GM19023 (cell line): ENCODE results near the gene KIRREL3.

Source experiments
- ATAC-seq: cut with Tn5 transposase; IDR thresholded peaks from one replicate; pipeline ENCODE4 v1.9.1; 2021; ENCODE audit warnings: mild to moderate bottlenecking, moderate library complexity; ENCODE audit not compliant: unreplicated experiment

Gene KIRREL3

DNA sequence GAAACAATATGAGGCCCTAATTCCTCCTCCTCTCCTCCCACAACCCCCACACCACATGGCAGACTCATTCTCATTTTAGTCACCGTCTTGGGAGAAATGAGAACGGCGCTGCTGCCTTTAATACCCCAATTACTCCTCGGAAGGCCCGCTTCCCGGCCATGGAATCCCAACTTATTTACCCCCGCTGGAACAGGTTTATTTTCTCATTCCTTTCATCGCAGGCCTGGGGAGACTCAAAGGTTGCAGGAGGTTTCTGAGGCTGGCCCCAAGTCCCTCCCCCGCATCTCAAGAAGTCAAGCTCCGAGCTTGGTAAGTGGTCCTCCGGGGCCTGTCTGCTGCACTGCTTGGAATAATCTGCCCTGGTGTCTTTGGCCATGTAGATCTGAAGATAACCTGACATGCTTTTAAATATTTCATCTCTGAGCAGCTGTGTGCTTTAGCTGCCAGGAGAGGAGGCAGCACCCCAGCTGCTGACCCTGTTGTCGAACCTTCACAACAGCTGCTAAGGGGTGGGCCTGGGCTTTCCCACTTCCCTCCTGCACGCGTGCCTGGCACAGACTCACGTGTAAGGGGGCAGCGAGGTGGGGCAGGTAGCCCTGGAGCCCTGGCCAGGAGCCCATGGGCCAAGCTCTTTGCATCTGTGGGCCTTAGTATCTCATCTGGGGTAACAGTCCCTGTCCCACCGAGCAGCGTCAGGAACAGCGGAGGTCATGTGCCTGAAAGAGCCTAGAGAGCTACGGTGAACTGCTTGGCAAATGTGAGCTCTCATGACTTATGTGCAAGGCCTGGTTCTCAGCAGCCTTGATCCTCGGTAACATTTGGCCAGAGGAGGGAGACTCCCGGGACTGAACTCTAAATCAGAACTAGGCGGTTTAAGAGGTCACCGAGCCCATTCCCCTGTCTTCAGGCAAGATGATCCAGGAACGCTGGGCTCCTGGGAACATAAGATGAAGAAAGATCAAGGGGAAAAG, 480.5 kb downstream of the KIRREL3 start:
- ATAC-seq: no peak

DNA sequence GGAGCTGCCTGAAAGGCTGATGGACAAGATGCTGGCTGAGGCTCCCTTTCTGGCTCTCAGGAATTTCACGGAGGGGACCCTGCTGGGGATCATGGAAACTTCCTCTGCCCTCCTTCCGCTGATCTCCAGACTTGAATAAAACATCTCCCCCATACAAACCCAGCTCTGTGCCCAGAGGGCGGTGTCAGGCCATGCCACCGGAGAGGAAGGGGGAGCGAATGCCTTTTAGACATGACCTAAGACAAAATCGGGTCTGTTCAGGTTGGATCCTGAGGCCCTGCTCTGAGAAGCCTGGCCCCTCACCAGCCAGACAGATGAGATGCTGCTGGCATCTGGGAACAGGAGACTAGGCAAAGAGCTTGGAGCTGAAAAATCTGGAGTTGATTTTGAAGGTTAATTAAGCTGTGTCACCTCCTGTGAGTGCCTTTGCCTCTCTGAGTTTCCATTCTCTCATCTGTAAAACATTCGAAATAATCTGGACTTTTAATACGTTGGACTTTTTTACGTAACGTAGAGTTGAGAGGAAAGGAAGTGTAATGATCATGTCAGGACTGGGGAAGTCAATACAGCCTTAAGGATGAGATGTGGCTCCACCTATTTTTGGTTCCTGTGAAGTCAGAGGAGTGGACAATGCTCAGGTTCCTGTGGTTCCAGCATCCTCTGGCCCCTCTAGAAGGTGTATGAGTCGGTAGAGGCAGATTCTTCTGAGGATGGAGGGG, 481.4 kb downstream of the KIRREL3 start:
- ATAC-seq: no peak

DNA sequence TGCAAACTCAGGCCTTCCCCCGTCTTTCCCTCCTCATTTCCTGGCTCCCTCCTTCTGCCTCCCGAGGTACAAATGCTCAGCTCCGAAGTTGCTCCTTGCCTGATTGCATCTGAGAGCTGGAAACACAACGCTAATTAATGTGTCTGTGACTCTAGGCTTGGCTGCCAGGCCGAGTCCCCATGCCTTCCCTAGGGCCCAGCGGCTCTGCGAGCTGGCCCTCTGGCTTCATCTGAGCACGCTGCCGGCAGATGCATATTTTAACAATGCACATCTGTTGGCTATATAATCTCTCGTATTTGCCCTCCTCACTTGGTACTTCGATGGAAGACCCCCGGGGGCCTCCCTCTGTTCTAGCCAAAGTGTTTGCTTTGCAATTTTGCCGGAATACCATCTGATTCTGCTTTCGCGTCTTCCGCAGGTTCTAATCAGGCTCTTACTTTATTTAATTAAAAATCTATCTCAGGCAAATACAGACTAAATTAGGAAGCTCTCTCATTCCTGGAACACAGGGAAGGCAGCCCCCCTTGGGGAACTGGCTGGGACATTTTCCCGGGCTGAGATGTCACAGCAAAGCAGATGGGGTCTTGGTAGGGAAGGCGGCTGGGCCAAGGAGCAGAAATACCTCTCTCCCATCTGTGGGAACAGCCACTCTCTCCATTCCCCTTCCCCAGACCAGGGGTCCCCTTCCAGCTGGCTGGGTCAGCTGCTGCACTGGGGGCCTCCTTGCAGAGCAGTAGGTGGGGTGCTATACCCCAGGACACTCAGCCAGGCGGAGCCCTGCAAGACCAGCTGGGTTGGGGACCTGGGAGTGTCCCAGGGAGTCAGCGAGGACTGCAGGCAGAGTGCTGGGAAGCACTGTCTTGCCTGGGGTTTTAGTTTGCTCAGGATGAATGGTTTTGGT, 482.2 kb downstream of the KIRREL3 start:
- ATAC-seq: no peak

DNA sequence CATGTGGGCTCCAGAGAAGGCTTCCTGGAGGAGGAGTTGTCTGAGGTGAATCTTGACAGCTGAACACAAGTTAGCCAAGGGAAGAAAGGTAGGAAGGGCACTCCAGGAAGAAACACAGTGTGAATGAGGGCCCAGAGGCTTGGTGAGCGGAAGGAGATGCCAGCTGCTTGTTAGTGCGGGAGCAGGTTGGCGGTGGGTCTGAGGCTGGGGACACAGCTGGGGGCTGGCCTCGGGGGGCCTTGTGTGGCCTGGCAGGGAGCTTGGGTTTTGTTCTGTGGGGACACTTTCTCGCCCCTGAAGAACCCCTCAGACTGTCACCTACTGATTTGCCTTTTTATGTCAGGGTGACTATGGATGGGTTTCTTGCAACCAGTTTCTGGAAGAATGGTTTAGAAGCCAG, 485.1 kb downstream of the KIRREL3 start:
- no peak for ATAC-seq

DNA sequence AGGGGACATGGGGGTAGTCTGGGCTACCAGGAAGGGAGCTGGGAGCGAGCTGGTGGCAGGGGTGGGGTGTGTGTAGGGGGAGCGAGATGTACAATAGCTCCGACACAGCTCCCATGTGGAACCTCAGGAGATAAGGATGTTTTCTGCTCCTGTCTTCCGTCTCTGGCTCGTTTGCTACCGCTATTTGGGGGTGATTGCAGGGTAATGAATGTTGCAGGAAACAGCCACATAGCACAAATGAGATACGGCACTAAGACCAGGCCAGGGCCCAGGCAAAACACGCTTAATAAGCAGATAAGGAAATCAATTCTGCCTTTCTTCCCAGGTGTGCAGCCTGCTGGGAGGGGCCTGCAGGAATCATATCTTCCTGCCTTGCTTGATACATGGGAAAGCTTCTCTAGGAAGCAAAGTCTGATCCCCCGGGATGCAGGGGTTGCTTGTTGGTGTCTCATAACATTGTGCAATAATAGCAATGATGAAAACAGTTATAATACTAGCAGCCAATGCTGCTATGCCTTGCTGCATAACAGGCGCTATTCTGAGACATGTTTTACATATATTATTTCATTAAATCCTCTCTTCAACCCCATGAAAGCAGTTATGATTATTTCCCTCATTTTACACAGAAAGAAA, 486.4 kb downstream of the KIRREL3 start:
- ATAC-seq: no peak

DNA sequence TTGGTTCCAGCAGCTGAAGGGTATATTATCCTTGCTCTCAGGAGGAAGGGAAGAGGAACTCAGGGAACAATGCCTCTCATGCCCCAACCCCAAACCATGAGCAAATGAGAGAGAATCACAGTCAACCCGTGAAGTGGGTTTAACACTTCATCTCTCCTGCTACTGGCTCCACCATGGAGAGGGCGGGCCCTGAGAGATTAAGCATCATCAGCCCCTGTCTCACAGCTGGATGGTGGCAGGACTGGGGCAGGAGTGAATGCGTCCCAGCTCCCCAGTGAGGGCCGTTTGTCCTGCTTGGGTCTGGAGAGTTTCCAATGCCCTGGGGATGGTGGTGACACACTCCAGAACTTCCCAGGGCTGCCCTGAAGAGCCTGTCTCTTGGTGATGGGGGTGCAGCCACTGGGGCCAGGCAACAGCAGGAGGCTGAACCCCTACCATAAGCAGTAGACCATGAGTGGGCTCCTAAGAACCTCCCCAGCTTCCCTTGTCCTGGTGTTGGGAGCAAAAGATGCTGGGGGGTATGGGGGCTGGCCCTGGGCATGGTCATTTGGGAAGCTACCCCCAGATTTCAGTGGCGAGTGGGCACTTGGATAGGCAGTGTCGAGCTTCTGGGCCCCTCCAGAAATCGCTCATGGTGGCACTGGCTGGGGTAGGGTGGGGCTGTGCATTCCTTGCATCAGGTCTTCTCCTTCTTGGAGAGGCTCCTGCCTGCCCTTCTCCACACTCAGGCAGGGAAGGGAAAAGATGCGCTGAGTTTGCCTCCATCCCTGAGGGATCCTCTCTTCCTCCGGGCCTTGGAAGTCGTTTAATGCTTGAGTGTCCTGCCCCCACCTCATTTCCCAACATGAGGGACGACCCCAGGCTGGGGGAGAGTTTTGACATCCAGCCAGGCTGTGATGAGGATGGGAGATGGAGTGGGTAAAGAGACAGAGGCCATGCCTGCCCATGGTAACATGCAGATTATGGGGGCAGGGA, 487.5 kb downstream of the KIRREL3 start:
- ATAC-seq: no peak

DNA sequence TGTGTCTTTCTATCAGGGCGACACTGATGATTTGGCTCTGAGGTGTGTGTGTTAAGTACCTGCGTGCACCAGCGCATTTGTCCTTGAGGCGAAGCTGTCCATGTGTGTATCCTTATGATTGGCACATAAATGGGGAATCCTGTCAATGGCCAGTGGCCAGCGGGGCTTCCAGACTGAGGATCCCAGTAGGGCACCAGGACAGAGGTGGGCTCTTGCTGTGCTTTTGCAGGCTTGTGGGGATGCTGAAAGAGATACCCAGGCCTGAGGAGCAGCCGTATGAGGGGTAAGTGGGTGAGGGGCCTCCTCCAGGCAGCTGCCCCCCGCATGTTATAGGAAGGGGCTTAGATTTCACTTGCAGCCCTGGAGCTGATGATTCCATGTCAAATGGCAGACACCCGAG, 488.3 kb downstream of the KIRREL3 start:
- no peak for ATAC-seq

DNA sequence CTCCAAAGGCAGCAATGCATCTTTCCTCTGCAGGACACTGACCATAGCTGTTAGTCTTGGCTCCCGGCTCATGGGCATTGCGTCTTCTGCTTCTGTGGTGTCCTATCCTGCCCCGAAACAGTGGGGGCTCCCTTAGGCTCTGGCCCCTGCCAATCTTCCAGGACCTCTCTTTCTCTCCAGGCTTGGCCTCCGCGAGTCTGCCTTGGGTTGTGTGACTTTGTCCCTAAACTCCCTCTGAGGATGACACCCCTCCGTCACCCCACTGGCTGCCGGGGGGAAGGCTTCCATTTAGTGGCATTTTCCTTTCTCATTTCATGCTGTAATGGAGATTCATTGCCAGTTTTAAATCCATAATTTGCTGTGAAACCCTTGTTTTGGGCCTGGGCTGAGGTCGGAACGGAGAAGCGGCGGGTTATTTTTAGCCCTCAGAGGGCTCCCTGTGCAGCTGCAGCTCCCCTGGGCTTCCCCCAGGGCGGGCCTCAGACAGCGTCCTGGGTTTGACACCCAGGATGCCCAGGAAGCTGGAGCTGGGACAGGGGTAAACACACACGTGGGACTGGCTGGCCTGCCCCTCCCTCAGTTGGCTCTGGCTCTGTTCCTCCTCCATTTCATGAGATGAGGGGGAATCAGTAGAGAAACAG, 489.0 kb downstream of the KIRREL3 start:
- no peak for ATAC-seq

DNA sequence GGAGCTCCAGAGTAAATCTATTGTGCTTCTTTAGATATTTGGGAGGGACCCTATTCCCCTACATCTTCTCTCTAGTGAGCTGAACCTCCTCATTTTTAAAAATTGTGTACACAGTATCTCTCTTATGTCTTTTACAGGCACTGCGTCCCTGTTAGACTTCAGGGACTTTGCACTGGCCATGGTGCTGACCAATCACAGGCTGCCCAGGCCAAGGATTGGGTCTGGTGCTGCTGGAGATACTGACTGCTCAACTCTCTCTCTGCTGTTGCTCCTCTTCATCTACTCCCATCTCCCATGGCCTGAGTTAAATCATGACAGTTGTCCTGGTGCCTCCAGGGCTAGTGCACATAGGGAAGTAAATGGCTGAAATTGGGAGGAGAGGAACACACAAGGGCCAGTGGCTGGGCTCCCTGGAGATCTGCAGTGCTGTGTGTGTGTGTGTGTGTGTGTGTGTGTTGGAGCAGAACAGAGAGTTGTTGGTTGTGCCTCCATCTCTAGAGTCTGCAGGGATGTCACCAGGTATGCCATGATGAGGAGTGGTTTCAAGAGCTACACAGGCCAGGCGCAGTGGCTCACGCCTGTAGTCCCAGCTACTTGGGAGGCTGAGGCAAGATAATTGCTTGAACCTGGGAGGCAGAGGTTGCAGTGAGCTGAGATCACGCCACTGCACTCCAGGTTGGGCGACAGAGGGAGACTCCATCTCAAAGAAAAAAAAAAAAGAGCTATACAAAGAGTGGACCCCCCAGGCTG, 489.8 kb downstream of the KIRREL3 start:
- no peak for ATAC-seq

DNA sequence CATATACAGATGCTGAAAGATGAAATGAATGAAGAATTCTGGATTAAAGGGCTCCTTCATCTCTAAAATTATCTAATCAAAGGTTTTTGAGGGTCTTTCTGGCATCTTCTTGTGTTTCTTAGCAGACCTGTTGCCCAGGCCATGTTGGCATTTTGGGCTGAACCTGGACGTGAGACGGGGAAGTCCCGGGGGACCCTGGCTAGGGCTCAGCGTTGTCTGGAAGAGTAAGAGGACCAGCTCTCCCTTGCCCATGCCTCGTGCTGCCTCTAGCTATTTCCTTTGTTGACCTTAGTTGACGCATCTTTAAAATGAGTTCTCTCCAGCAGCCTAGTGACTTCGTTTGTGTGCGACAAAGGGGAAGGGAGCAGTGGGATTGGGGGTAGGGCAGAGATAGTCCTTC, 492.9 kb downstream of the KIRREL3 start:
- ATAC-seq: no peak

DNA sequence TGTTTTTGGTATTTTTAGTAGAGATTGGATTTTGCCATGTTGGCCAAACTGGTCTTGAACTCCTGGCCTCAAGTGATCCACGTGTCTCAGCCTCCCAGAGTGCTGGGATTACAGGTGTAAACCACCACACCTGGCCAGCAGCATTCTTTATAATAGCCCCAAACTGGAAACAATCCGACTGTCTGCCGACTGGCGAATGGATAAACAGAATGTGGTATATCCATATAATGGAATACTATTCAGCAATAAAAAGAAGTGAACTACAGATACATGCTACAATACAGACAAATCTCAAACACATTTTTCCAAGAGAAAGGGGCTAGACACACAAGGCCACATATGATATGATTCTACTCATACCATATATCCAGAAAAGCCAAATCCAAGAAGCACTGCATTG, 493.8 kb downstream of the KIRREL3 start:
- ATAC-seq: no peak

DNA sequence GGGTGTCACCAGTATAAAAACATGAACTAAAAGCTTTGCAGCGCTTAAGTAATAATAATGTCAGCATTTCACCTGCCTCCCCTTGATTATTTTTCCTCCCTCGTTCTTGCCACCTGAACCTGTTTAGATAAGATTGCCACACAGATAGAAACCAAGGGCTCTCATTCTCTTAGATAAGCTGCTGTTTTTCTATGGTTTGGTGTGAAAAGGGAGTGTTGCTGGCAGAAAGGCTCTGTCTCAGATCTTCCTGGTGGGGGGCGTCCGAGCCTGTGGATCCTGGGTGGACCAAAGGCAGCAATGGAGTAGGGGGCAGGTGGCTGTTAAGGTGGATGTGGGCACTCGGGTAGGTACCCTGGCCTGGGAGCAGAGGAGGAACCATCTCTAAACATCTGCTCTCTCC, 497.6 kb downstream of the KIRREL3 start:
- ATAC-seq: no peak

DNA sequence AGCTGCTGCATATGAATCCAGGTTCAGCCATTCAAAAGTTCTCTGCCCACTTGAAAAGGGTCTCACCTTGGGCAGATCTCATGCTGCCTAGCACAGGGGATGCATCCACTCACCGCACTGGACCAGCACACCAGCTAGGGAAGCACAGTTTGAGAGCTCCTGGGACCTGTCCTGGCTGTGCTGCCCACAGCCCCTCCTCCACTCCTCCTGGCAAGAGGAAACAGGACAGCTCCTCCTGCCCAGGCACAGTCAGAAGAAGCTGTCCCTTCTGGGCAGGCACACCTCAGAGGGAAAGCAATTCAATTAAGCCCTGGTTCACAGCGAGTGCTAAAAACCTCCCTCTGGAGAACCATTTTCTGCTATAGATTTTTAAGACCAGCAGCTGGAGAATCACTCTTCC, 498.4 kb downstream of the KIRREL3 start:
- ATAC-seq: no peak

DNA sequence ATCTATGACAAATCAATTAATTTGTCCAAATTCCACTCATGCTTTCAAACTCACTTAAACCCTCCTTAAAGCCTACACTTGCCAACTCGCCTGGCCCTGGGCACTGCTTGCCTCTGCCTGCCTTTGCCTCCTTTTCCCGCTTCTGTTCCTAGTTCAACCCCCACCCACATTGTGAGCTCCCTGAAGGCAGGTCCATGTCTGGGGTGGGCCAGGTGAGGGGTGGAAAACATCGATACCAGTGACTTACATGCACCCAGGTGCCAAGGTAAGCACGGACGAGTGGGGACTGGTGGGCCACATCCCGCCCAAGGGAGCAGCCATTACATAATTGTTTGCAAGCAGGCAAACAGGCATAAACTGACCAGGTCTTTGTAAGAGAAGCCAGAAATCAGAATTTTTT, 498.9 kb downstream of the KIRREL3 start:
- ATAC-seq: no peak

DNA sequence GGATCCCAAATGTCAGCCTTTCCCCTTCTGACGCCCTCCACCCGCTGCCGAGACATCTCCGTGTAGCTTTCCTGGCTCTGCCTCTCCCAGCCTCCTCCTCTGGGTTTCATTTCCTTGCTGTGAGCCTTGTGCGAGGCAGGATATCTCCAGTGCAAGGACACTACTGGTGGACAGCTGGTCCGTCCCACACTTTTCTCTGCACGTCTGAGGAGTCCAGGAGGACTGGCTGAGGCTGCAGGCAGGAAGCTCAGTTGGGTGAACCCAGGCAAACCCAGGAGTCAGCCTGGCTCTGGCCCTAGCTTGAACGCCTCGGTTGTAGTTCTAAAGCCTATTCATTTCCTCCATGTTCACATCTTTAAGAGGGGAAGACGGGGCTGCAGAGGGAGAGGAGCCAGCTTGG, 499.6 kb downstream of the KIRREL3 start:
- no peak for ATAC-seq

DNA sequence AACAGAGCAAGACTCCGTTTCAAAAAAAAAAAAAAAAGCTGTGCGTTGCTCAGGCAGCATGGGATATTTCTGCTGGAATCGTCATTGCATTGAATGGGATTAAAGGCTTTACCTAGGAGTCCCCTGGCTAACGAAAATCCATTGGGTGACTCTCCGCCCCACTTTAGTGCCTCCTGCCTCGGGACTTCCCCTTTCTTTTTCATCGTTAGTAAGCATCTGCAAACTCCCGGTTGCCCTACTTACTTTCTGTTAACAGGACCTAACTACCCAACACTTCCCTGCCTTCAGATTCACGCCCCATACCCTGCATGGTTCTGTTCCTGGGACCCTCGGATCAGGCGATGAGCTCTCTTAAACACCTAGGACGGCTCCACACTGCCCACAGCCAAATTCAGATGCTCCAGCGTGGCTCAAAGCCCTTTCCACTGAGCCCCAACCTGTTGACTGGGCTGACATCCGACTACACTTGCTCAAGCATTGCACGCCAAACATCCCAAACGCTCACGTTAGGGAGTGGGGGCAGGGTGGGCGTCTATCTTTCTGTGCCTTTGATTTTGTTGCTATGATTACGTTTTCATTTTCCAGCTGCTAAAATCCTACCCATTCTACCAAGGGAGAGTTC, 501.3 kb downstream of the KIRREL3 start:
- ATAC-seq: no peak

DNA sequence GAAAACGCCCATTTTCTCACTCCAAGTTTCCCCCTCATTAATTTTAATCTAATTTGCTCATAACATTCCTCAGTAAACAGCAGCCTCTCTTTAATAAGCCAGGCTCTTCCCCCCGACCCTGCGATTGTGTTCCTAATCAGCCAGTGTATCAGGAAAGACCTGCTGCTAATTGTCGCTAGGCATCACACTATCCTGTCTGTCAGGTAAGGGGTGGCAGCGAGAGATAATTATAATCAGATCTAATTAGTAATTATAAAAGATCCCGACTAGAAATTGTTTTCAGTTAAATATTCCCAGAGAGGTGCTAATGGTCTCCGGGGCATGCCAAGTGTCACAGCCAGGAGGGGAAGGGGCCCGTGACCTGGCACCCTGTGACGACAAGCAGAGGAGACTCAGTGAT, 502.3 kb downstream of the KIRREL3 start:
- no peak for ATAC-seq

DNA sequence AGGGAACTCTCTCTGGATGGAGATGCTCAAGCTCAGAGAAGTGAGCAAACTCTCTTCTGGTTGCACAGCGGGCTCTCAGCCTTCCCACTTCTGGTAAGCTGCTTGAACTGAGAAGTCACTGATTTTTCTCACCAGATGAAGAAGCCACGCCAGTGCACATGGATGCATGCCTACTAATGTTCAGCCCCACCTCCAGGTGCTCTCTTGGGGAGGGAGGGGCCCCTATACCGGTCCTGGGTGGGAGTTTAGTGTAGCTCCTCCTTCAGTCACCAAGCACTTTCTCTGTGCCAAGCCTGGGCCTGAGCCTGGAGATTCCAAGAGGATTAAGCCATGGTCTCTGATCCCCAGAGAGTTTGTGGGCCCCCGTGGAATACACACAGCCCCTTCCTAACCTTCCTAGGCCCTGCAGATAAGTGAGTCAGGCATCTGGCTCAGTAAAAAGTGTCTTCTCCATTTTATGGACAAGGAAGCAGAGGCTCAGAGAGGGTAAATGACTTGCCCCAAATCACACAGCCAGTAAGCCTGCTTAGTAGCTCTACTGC, 502.9 kb downstream of the KIRREL3 start:
- no peak for ATAC-seq
